ENCODE data around the gene KCNJ4. TPM values are rescaled to one million over a fixed set of nuclear protein-coding genes. Genes with fewer than 3 reads are reported as not detected.

Gene KCNJ4
- total RNA-seq, 3 donors from 2014 or later (not counting 1 experiment from before 2014, with no cell fraction given) = not detected

GRCh38 chr22:38462960-38463784 is 8.2 kb upstream of the KCNJ4 start:
- no peaks in the 10 kb centered on the region for H3K36me3 Mint-ChIP-seq
- 30% methylated on average over 27 of the region's 28 CpGs for WGBS (ENCODE audit: insufficient coverage)
- H3K27me3 Mint-ChIP-seq (ENCODE audit: low read depth in 2 of 2) = peaks cover 35 to 52% of the 10 kb centered on the region in 2 donors
- DNase-seq (no peak), ATAC-seq (no peak)
- H3K9me3 ChIP-seq (ENCODE audit: control insufficient read depth, insufficient read depth, low read length) = no peaks in the 10 kb centered on the region
- H3K36me3 ChIP-seq (ENCODE audit: control insufficient read depth, insufficient read depth, low read length) = no peaks in the 10 kb centered on the region
- intact Hi-C loops (cut with micrococcal nuclease) = no loop called here
- H3K4me3 Mint-ChIP-seq = no peak overlapping the region
- no peaks in the 10 kb centered on the region for H3K9me3 Mint-ChIP-seq
- H3K4me3 ChIP-seq (ENCODE audit: low read length) = no peak overlapping the region
- no peak overlapping the region for H3K27ac ChIP-seq (ENCODE audit: low read length)
- H3K4me1 Mint-ChIP-seq = peaks cover 0 to 25% of the 10 kb centered on the region in 2 donors
- H3K4me1 ChIP-seq (ENCODE audit: control insufficient read depth, insufficient read depth, low read length) = peaks cover 17% of the 10 kb centered on the region
- peaks cover 14% of the 10 kb centered on the region for H3K27me3 ChIP-seq (ENCODE audit: control insufficient read depth, insufficient read depth, low read length)
- TF ChIP-seq CTCF (IDR thresholded peaks at IDR 0.05) = no peak
- H3K27ac Mint-ChIP-seq = no peak overlapping the region

- Mint-ChIP-seq H3K36me3 (no peaks in the 10 kb centered on the region), H3K27me3 (ENCODE audit: low read depth in 2 of 2) (peaks cover 51 to 56% of the 10 kb centered on the region in 2 donors), H3K27ac (peak overlapping the region in 1 of 2 donors; percentile 13), H3K4me1 (peaks cover 0 to 18% of the 10 kb centered on the region in 2 donors), H3K9me3 (no peaks in the 10 kb centered on the region), H3K4me3 (peak overlapping the region; percentile 28)
- DNase-seq (peak; percentile 45 to 67), ATAC-seq (peak; percentile 56 to 82 (median 79))
- no peak overlapping the region for H3K27ac ChIP-seq (ENCODE audit: low read length)
- WGBS (ENCODE audit: insufficient coverage) = 14% methylated on average over 51 of the region's 51 CpGs
- no peak overlapping the region for H3K4me3 ChIP-seq (ENCODE audit: low read length)
- peaks cover 20% of the 10 kb centered on the region for H3K27me3 ChIP-seq (ENCODE audit: control insufficient read depth, insufficient read depth, low read length)
- intact Hi-C loops (cut with micrococcal nuclease) = no loop called here
- no peaks in the 10 kb centered on the region for H3K9me3 ChIP-seq (ENCODE audit: control insufficient read depth, insufficient read depth, low read length)
- H3K36me3 ChIP-seq (ENCODE audit: control insufficient read depth, insufficient read depth, low read length) = no peaks in the 10 kb centered on the region
- no peak for TF ChIP-seq CTCF (IDR thresholded peaks at IDR 0.05)
- H3K4me1 ChIP-seq (ENCODE audit: control insufficient read depth, insufficient read depth, low read length) = peaks cover 10% of the 10 kb centered on the region
Measured at GRCh38 chr22:38461414-38462081, 6.5 kb upstream of the KCNJ4 start.

- Mint-ChIP-seq H3K9me3 (no peaks in the 10 kb centered on the region), H3K4me3 (no peak overlapping the region), H3K4me1 (peaks cover 0 to 22% of the 10 kb centered on the region in 2 donors), H3K27ac (peak overlapping the region in 1 of 2 donors; percentile 13), H3K36me3 (no peaks in the 10 kb centered on the region), H3K27me3 (ENCODE audit: low read depth in 2 of 2) (peaks cover 55 to 59% of the 10 kb centered on the region in 2 donors)
- peaks cover 26% of the 10 kb centered on the region for H3K27me3 ChIP-seq (ENCODE audit: control insufficient read depth, insufficient read depth, low read length)
- no peak overlapping the region for H3K27ac ChIP-seq (ENCODE audit: low read length)
- H3K36me3 ChIP-seq (ENCODE audit: control insufficient read depth, insufficient read depth, low read length) = no peaks in the 10 kb centered on the region
- no peaks in the 10 kb centered on the region for H3K9me3 ChIP-seq (ENCODE audit: control insufficient read depth, insufficient read depth, low read length)
- no peak overlapping the region for H3K4me3 ChIP-seq (ENCODE audit: low read length)
- 57% methylated on average over 8 of the region's 9 CpGs for WGBS (ENCODE audit: insufficient coverage)
- DNase-seq (no peak), ATAC-seq (peak; percentile 28 to 29 (median 28))
- TF ChIP-seq CTCF (IDR thresholded peaks at IDR 0.05) = no peak
- intact Hi-C loops (cut with micrococcal nuclease) = no loop called here
- peaks cover 10% of the 10 kb centered on the region for H3K4me1 ChIP-seq (ENCODE audit: control insufficient read depth, insufficient read depth, low read length)
Measured at GRCh38 chr22:38461057-38461413, 6.0 kb upstream of the KCNJ4 start.
